Common myeloid progenitor, CD34-positive (primary cell): ENCODE data around the gene PIK3AP1.

ENCODE experiments used
- CTCF ChIA-PET: fragments of 350-600 bp; sonication (Branson Sonifier 250); formaldehyde crosslinking; loops from one replicate; lab custom pipeline; 2021; ENCODE audit warnings: antibody characterized with exemption; lab: Charles Lee
- POLR2A ChIA-PET: fragments of 350-600 bp; sonication (Branson Sonifier 250); formaldehyde crosslinking; loops from one replicate; lab custom pipeline; 2021; ENCODE audit warnings: antibody characterized with exemption; lab: Charles Lee
- DNase-seq, 3 donors: peaks; one replicate each; pipeline versions ENCODE4 v3.0.0 to v3.0.0-alpha.2; 2013
- H3K27ac ChIP-seq, 2 experiments: 1 replicate in 1 of 2; 2 replicates in 1 of 2; pipeline ENCODE4 v1.7.0; 2013; ENCODE audit warnings: inconsistent platforms in 2 of 2, low read length in 2 of 2, mild to moderate bottlenecking in 2 of 2, low read depth in 1 of 2, moderate library complexity in 1 of 2; ENCODE audit not compliant: severe bottlenecking in 2 of 2, insufficient read depth in 1 of 2, poor library complexity in 1 of 2
- H3K27me3 ChIP-seq, 5 experiments: replicated peaks in 2 of 5; 1 replicate in 3 of 5; 2 replicates in 2 of 5; pipeline versions ENCODE4 v1.6.1 to v1.7.0; 2013; ENCODE audit warnings: low read length in 4 of 5, mild to moderate bottlenecking in 2 of 5, moderate library complexity in 2 of 5, inconsistent platforms in 1 of 5; ENCODE audit not compliant: insufficient read depth in 5 of 5, control insufficient read depth in 4 of 5
- H3K36me3 ChIP-seq, 4 experiments: 1 replicate in 2 of 4; 2 replicates in 2 of 4; pipeline versions ENCODE4 v1.6.1 to v1.7.0; 2013; ENCODE audit warnings: low read length in 3 of 4, control low read depth in 1 of 4, mild to moderate bottlenecking in 1 of 4; ENCODE audit not compliant: control insufficient read depth in 4 of 4, insufficient read depth in 4 of 4
- H3K4me1 ChIP-seq, 4 experiments: 1 replicate in 3 of 4; 2 replicates in 1 of 4; pipeline versions ENCODE4 v1.6.1 to v1.7.1; 2013; ENCODE audit warnings: low read length in 3 of 4, mild to moderate bottlenecking in 3 of 4, control low read depth in 1 of 4, inconsistent platforms in 1 of 4, moderate library complexity in 1 of 4; ENCODE audit not compliant: control insufficient read depth in 4 of 4, insufficient read depth in 4 of 4; ENCODE audit errors: control extremely low read depth in 1 of 4
- H3K4me3 ChIP-seq, 7 experiments: 1 replicate in 4 of 7; 2 replicates in 3 of 7; pipeline versions ENCODE4 v1.5.1 to v1.7.0; 2013; ENCODE audit warnings: mild to moderate bottlenecking in 7 of 7, low read length in 6 of 7, moderate library complexity in 6 of 7, inconsistent platforms in 2 of 7, low read depth in 2 of 7, control low read depth in 1 of 7; ENCODE audit not compliant: insufficient read depth in 4 of 7, control insufficient read depth in 1 of 7; ENCODE audit errors: extremely low read depth in 1 of 7
- H3K9me3 ChIP-seq, 5 experiments: 1 replicate in 4 of 5; 2 replicates in 1 of 5; pipeline versions ENCODE4 v1.6.1 to v1.7.1; 2013; ENCODE audit warnings: low read length in 4 of 5, mild to moderate bottlenecking in 2 of 5, inconsistent platforms in 1 of 5, low read depth in 1 of 5, moderate library complexity in 1 of 5; ENCODE audit not compliant: control insufficient read depth in 4 of 5, insufficient read depth in 2 of 5; ENCODE audit errors: control extremely low read depth in 1 of 5
- WGBS: methylation state at CpG from one replicate; pipeline ENCODE4 v1.1.5; 2013; ENCODE audit not compliant: insufficient coverage; 5-methylcytosine and 5-hydroxymethylcytosine counted together

PIK3AP1 gene

DNA sequence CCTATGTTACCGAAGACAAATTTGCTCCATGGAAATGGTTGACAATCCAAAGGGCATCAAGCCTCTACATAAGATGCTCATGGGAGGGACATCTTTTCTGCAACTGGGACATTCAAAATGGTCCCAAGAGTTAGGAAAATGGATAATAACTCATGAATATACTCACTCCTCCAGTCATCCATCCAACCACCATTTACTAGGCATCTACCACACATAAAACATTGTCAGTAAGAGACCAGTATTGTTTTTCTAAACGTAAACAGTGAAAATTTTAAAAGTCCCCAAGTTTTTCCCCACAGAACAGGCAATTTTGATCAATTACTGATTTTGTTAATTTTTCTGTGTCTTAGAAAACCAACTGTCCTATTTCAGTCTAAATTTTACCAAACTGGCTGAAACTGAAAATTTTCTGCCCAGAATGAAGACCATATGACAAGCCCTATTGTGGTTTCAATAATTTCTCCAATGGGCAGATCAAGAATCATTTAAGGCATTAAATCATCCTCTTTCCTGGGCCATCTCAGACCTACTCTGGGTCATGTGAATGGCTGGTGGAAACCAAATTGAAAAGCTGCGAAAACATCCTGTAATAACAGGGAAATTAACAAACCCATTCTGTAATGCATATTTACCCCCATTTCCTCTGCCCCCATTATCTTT is 24.2 kb downstream of the PIK3AP1 start:
- peaks cover 22 to 44% (median 30%) of the 10 kb centered on the region in 4 experiments for H3K4me1 ChIP-seq
- peaks cover 0 to 10% (median 1%) of the 10 kb centered on the region in 4 experiments for H3K36me3 ChIP-seq
- ChIA-PET POLR2A (no interaction called here), CTCF (interaction anchor here (1.2 to 4.0 kb wide), 4 partner anchors 10 to 55 kb away, joined by 3 to 19 read pairs (median 6); no protein-coding TSS in a partner anchor)
- H3K4me3 ChIP-seq, result peak overlapping the region in 1 of 7 experiments; percentile 16
- H3K9me3 ChIP-seq, result no peaks in the 10 kb centered on the region
- H3K27me3 ChIP-seq, result no peaks in the 10 kb centered on the region
- 58% methylated on average over 3 of the region's 3 CpGs for WGBS
- no peak for DNase-seq
- H3K27ac ChIP-seq, result peak overlapping the region in 1 of 2 experiments; percentile 7

DNA sequence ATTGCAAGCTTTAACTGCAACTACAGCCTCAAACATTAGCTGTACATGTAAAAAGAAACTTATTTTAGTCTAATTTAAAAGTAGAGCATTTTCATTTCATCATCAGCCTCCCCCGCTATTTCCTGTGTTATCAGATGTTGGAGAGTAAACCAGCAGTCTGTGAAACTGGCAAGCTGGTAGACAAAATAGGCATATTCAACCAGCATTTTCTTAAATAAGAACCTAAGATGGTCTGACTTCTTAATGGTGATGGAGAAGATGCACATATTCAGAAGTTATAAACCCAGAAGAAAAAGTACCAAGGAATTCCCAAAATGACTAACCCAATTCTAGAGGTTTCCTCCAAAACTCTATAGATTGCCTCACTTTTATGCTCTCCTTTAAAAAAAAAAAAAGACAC is 24.9 kb downstream of the PIK3AP1 start:
- Histone ChIP-seq H3K9me3 (no peaks in the 10 kb centered on the region), H3K27ac (peak overlapping the region in 1 of 2 experiments; percentile 39), H3K27me3 (no peaks in the 10 kb centered on the region), H3K4me3 (peak overlapping the region in 2 of 7 experiments; percentile 35 to 51), H3K4me1 (peaks cover 21 to 36% (median 27%) of the 10 kb centered on the region in 4 experiments), H3K36me3 (peaks cover 0 to 7% (median 1%) of the 10 kb centered on the region in 4 experiments)
- POLR2A ChIA-PET, result interaction anchor here (0.7 kb wide), 1 partner anchor 22 kb away, joined by 3 read pairs; no protein-coding TSS in a partner anchor
- no CpG with 5 or more reads among the region's 1 CpG for WGBS
- DNase-seq, result peak in 2 of 3 donors; percentile 67 to 77
- CTCF ChIA-PET, result interaction anchor here (0.6 to 4.0 kb wide), 3 partner anchors 11 to 54 kb away, joined by 3 to 19 read pairs (median 7); no protein-coding TSS in a partner anchor

DNA sequence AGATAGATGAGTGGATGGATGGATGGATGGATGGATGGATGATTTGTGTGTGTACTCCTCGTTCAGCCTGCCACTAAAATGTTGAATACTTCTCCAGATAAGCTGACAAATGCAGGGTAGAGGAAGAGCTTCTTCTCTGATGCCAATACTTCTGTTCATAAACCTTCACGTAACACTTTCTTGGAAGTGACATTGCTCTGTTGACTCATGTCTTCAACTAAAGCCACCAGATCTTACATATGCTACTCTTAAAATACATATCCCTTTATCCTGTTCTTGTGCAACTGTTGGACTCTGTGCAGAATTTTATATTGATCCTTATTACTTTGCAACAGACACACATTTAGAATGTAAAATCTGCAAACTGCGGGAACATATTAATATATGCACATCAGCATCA is 26.9 kb downstream of the PIK3AP1 start:
- H3K36me3 ChIP-seq, result peaks cover 0 to 4% (median 1%) of the 10 kb centered on the region in 4 experiments
- no peaks in the 10 kb centered on the region for H3K9me3 ChIP-seq
- DNase-seq, result no peak
- H3K27ac ChIP-seq, result no peak overlapping the region
- H3K4me1 ChIP-seq, result peaks cover 16 to 33% (median 26%) of the 10 kb centered on the region in 4 experiments
- POLR2A ChIA-PET, result no interaction called here
- WGBS, result 78% methylated on average over 1 of the region's 3 CpGs
- no peaks in the 10 kb centered on the region for H3K27me3 ChIP-seq
- CTCF ChIA-PET, result interaction anchor here (1.1 to 4.0 kb wide), 5 partner anchors 8 to 53 kb away, joined by 3 to 19 read pairs (median 5); no protein-coding TSS in a partner anchor
- no peak overlapping the region for H3K4me3 ChIP-seq

DNA sequence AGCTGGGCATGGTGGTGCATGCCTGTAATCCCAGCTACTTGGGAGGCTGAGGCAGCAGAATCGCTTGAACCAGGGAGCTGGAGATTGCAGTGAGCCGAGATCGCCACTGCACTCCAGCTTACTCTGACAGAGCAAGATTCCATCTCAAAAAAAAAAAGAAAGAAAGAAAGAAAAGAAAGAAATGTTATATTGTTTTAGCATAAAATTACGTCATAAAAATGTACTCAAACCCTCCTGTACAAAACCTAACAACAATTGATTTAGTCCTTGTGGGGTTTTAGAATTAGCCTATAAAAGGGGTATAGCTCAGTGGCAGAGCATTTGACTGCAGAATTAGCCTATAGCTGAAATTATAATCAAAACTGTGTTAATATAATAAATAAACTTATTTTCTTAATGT is 27.9 kb downstream of the PIK3AP1 start:
- CTCF ChIA-PET, result interaction anchor here (0.8 to 2.5 kb wide), 7 partner anchors 10 to 52 kb away, joined by 3 to 8 read pairs (median 5); no protein-coding TSS in a partner anchor
- Histone ChIP-seq H3K4me3 (no peak overlapping the region), H3K36me3 (peaks cover 0 to 4% (median 0%) of the 10 kb centered on the region in 4 experiments), H3K27me3 (no peaks in the 10 kb centered on the region), H3K27ac (no peak overlapping the region), H3K4me1 (peaks cover 19 to 40% (median 31%) of the 10 kb centered on the region in 4 experiments), H3K9me3 (no peaks in the 10 kb centered on the region)
- 100% methylated on average over 1 of the region's 4 CpGs for WGBS
- POLR2A ChIA-PET, result no interaction called here
- DNase-seq, result no peak

DNA sequence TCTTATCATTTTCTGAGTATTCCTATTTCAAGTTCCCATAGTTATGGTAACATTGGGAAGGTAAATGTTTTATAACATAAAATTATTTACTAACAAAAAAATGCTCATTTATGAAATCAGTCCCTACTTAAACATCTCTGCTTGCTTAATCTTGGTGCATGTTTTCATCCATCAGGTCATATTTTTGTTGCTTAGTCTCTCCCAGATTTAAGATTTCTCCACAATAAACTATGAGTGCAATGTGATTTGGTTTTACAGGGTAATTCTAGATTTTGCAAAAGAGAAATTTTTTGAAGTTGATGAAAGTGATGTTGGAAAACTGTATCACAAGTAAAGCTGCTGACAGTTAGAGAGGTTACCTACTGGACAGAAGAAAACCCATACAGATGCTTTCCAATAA is 28.6 kb downstream of the PIK3AP1 start:
- no peaks in the 10 kb centered on the region for H3K9me3 ChIP-seq
- H3K4me1 ChIP-seq, result peaks cover 19 to 42% (median 32%) of the 10 kb centered on the region in 4 experiments
- H3K27ac ChIP-seq, result no peak overlapping the region
- ChIA-PET POLR2A (no interaction called here), CTCF (interaction anchor here (0.7 to 2.5 kb wide), 12 partner anchors 9 to 52 kb away, joined by 3 to 8 read pairs (median 4); no protein-coding TSS in a partner anchor)
- no peaks in the 10 kb centered on the region for H3K36me3 ChIP-seq
- no peak for DNase-seq
- H3K4me3 ChIP-seq, result no peak overlapping the region
- no peaks in the 10 kb centered on the region for H3K27me3 ChIP-seq

DNA sequence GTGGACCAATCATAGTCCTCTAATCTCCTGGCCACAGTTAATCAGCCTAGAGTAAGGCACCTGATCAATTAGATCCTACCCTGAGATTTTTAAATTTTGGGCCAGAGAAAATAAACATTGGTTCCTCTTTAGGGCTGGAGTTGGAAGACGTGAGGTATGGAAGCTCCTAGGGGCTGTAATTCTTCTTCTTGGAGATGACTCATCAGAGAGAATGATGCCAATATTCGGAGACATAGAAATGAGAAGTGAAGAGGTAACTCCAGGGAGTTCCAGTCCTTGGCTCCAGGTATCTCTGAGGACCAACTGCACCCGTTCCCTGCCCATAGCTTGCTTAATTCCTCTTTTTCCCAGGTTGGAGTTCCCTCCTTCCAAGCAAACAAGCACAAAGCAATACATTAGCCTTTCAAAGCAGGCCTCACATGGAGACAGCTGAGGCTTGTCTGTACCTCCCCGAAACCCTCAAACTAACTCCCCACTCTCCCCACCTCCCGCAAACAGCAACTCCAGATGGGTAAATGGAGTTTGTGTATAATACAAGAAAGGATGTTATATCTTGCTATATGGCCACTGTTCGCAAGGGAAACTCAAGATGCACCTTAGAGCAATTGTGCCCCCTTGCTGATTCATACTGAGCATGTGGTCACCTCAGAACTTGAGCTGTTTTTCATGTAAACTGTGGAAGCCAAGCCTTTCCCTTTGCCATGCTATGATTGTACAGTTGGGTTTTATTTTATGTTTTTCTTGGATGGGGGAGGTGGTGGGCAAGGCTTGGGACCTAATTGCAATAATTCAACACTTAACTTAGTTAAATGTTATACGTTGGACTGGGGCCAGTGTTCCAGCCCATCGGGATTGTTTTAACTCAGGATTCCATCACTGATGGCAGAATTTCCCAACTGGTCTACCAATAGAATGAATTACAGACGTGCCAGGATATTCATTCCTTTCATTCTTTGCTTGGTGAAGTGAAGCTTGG is 29.3 kb downstream of the PIK3AP1 start:
- H3K27me3 ChIP-seq, result no peaks in the 10 kb centered on the region
- H3K9me3 ChIP-seq, result no peaks in the 10 kb centered on the region
- H3K36me3 ChIP-seq, result no peaks in the 10 kb centered on the region
- H3K4me1 ChIP-seq, result peaks cover 18 to 42% (median 29%) of the 10 kb centered on the region in 4 experiments
- POLR2A ChIA-PET, result no interaction called here
- H3K4me3 ChIP-seq, result no peak overlapping the region
- CTCF ChIA-PET, result interaction anchor here (0.7 to 1.8 kb wide), 9 partner anchors 16 to 51 kb away, joined by 3 to 8 read pairs (median 4); no protein-coding TSS in a partner anchor
- DNase-seq, result peak in 2 of 3 donors; percentile 68 to 79
- no peak overlapping the region for H3K27ac ChIP-seq
- WGBS, result 81% methylated on average over 6 of the region's 9 CpGs
